Heart left ventricle (tissue), 16 donors: ENCODE results near the gene AGR2. TPM values are rescaled to one million over a fixed set of nuclear protein-coding genes. Genes with fewer than 3 reads are reported as not detected.

Experiments
- ATAC-seq, 4 donors: fragments of 200-7000 bp; cut with Tn5 transposase; one replicate each; pipeline ENCODE4 v1.9.1; 2020 to 2022; ENCODE audit warnings: moderate library complexity in 4 of 4, mild to moderate bottlenecking in 3 of 4, moderate number of reproducible peaks in 1 of 4
- DNase-seq, 5 donors: peaks; one replicate each; pipeline ENCODE4 v3.0.0-alpha.2; 2020
- H3K27ac ChIP-seq, 12 donors: fragments of 200-600 bp; sonication (generic) in 4 of 12; one replicate each; pipeline versions ENCODE4 v1.5.0 to v1.8.0; 2016 to 2022; ENCODE audit warnings: mild to moderate bottlenecking in 2 of 12
- H3K27me3 ChIP-seq, 9 donors: fragments of 200-600 bp; sonication (generic) in 2 of 9; one replicate each; pipeline versions ENCODE4 v1.5.1 to v1.8.0; 2016 to 2022; ENCODE audit warnings: mild to moderate bottlenecking in 3 of 9
- H3K36me3 ChIP-seq, 9 donors: fragments of 200-600 bp; sonication (generic) in 2 of 9; one replicate each; pipeline versions ENCODE4 v1.5.0 to v1.8.0; 2018 to 2022; ENCODE audit warnings: mild to moderate bottlenecking in 2 of 9
- H3K4me1 ChIP-seq, 12 donors: fragments of 200-600 bp; sonication (generic) in 4 of 12; one replicate each; pipeline versions ENCODE4 v1.5.0 to v1.8.0; 2016 to 2022; ENCODE audit warnings: mild to moderate bottlenecking in 3 of 12
- H3K4me3 ChIP-seq, 12 donors: fragments of 200-600 bp; sonication (generic) in 4 of 12; one replicate each; pipeline versions ENCODE4 v1.5.0 to v1.8.0; 2017 to 2022; ENCODE audit warnings: mild to moderate bottlenecking in 9 of 12, moderate library complexity in 4 of 12
- H3K9me3 ChIP-seq, 12 donors: fragments of 200-600 bp; sonication (generic) in 4 of 12; one replicate each; pipeline versions ENCODE4 v1.5.0 to v1.8.0; 2016 to 2022; ENCODE audit warnings: mild to moderate bottlenecking in 1 of 12
- CTCF ChIP-seq, 12 donors: fragments of 200-600 bp; sonication (generic) in 4 of 12; IDR thresholded peaks; one replicate each; pipeline versions ENCODE4 v1.5.0 to v1.8.0; 2018 to 2022; ENCODE audit warnings: antibody characterized with exemption in 12 of 12, mild to moderate bottlenecking in 5 of 12
- POLR2A ChIP-seq, 2 donors: fragments of 450-650 bp; IDR thresholded peaks; one replicate each; pipeline ENCODE4 v1.6.1; 2017; ENCODE audit warnings: antibody characterized with exemption in 2 of 2, mild to moderate bottlenecking in 2 of 2, moderate library complexity in 2 of 2
- WGBS, 4 donors: extraction: QIAGEN DNeasy Blood & Tissue Kit in 2 of 4; methylation state at CpG; one replicate each; pipeline versions ENCODE4 v1.1.5 to v1.1.7; 2013 to 2018; 5-methylcytosine and 5-hydroxymethylcytosine counted together
- intact Hi-C, 10 donors: fragments of 100-400 bp; cut with DNase I; formaldehyde crosslinking; loops; one replicate each; pipeline versions ENCODE4 v1.11.1 to v1.14.2; 2022
- polyA plus RNA-seq, 2 donors: library from polyadenylated mRNA; stranded (reverse); fragments of 200-250 nt; gene quantifications; one replicate each; pipeline ENCODE4 v1.2.3, GENCODE V29; 2013
- total RNA-seq, 9 donors: library from RNA; depleted of rRNA in 2 of 9; stranded (reverse); fragments of >200 nt in 2 of 9; fragmentation: NEBNext Ultra II Directional in 3 of 9; extraction: Animal tissue kit (Norgen Biotek cat#: 25700) in 3 of 9; gene quantifications; one replicate each; pipeline versions ENCODE4 v1.1.0 to v1.2.4, GENCODE V29; 2016 to 2023
- donor health status: ischemic (EF 13 %, LVEDD 7.1; RV severe dilation, severe dysfunction).
- donor health status: healthy with polysubstance abuse.
- donor health status: DM: no; HTN: yes; CAD: no.
- donor health status: DM: no; HTN: no; CAD: no.
- donor health status: ischemic (EF 25% LVEDD 6.9; RV normal size, moderate dysfunction).
- donor health status: ischemic (EF 25% LVEDD 5.7; RV mildly dilated, moderate dysfunction).
- donor health status: healthy.
- donor health status: DM: yes; HTN: yes; CAD: no.
- donor health status: ischemic (EF 35%, LVEDD 5.7; RV mildly dilated, moderate dysfunction).
- donor health status: nonischemic (EF 11% LVEDD 7.7; RV severe dilation, severe dysfunction).
- donor health status: DM: yes; HTN: yes; CAD: no.
- donor health status: PGD.
- donor health status: ischemic (EF 29% LVEDD 5.4; RV normal size, mild dysfunction).
- donor health status: nonischemic (EF 23%, LVEDD 6.1; RV moderate dilation, normal function).

The AGR2 gene
- total and polyA plus RNA-seq, 11 donors = 0.37 TPM; not detected in 10

GRCh38 chr7:16794986-16795385, 9.8 kb downstream of the AGR2 start:
- Histone ChIP-seq H3K4me3 (no peak overlapping the region), H3K27ac (no peak overlapping the region), H3K9me3 (no peaks in the 10 kb centered on the region), H3K27me3 (no peaks in the 10 kb centered on the region), H3K4me1 (no peaks in the 10 kb centered on the region), H3K36me3 (no peaks in the 10 kb centered on the region)
- no peak for TF ChIP-seq CTCF (IDR thresholded peaks at IDR 0.05)
- 77 to 88% (median 82%) methylated on average over 3 of the region's 3 CpGs for WGBS, 4 donors
- ATAC-seq (no peak), DNase-seq (no peak)
- intact Hi-C loops = no loop called here

- ATAC-seq = no peak
- 70 to 81% (median 74%) methylated on average over 5 of the region's 5 CpGs for WGBS, 4 donors
- DNase-seq = no peak
- TF ChIP-seq CTCF (IDR thresholded peaks at IDR 0.05) (no peak), POLR2A (IDR thresholded peaks at IDR 0.05) (no peak)
- H3K4me3 ChIP-seq = no peak overlapping the region
- H3K27ac ChIP-seq = no peak overlapping the region
- intact Hi-C loops = no loop called here
- no peaks in the 10 kb centered on the region for H3K27me3 ChIP-seq
- no peaks in the 10 kb centered on the region for H3K36me3 ChIP-seq
- no peaks in the 10 kb centered on the region for H3K4me1 ChIP-seq
- H3K9me3 ChIP-seq = no peaks in the 10 kb centered on the region
Measured at GRCh38 chr7:16791905-16792698, 12.7 kb downstream of the AGR2 start.

GRCh38 chr7:16791071-16791470, 13.7 kb downstream of the AGR2 start:
- intact Hi-C loops = no loop called here
- WGBS, 4 donors = 29 to 47% (median 38%) methylated on average over 1 of the region's 1 CpG
- ATAC-seq (no peak), DNase-seq (no peak)
- no peaks in the 10 kb centered on the region for H3K9me3 ChIP-seq
- H3K4me1 ChIP-seq = no peaks in the 10 kb centered on the region
- no peak overlapping the region for H3K4me3 ChIP-seq
- H3K36me3 ChIP-seq = no peaks in the 10 kb centered on the region
- TF ChIP-seq POLR2A (IDR thresholded peaks at IDR 0.05) = no peak
- TF ChIP-seq CTCF (IDR thresholded peaks at IDR 0.05) = no peak
- no peak overlapping the region for H3K27ac ChIP-seq
- no peaks in the 10 kb centered on the region for H3K27me3 ChIP-seq

GRCh38 chr7:16787127-16787526, 17.7 kb downstream of the AGR2 start:
- WGBS, 4 donors = 93 to 97% (median 96%) methylated on average over 1 of the region's 1 CpG
- no peaks in the 10 kb centered on the region for H3K27me3 ChIP-seq
- H3K9me3 ChIP-seq = no peaks in the 10 kb centered on the region
- intact Hi-C loops = no loop called here
- no peak for ATAC-seq
- no peaks in the 10 kb centered on the region for H3K4me1 ChIP-seq
- H3K36me3 ChIP-seq = peaks cover 0 to 13% (median 3%) of the 10 kb centered on the region in 9 donors
- DNase-seq = no peak
- no peak for TF ChIP-seq CTCF (IDR thresholded peaks at IDR 0.05)
- no peak for TF ChIP-seq POLR2A (IDR thresholded peaks at IDR 0.05)
- H3K27ac ChIP-seq = no peak overlapping the region
- H3K4me3 ChIP-seq = no peak overlapping the region
